ENCODE results near the gene FRMD1.

The FRMD1 gene

DNA sequence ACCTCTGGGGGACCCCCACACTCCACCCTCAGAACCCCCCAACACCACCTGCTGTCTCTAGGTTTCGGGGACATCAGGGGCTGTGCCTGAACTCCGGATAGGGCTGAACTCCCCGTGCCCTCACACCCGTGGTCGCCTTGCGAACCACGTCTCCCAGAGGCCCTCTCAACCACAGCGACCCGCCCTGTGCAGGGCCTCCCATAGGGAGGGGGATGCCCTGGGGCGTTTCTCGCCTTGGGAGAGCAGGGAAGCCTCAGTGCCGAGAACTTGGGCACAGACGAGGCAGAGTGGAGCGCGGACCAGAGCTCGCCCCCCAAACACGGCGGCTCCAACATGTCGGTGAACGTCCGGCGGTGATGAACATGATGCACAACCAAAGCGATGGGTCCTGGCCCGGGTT lies 6.8 kb downstream of the FRMD1 start:
- no peak overlapping the region for H3K27ac ChIP-seq
- TF ChIP-seq, protein P1, sequence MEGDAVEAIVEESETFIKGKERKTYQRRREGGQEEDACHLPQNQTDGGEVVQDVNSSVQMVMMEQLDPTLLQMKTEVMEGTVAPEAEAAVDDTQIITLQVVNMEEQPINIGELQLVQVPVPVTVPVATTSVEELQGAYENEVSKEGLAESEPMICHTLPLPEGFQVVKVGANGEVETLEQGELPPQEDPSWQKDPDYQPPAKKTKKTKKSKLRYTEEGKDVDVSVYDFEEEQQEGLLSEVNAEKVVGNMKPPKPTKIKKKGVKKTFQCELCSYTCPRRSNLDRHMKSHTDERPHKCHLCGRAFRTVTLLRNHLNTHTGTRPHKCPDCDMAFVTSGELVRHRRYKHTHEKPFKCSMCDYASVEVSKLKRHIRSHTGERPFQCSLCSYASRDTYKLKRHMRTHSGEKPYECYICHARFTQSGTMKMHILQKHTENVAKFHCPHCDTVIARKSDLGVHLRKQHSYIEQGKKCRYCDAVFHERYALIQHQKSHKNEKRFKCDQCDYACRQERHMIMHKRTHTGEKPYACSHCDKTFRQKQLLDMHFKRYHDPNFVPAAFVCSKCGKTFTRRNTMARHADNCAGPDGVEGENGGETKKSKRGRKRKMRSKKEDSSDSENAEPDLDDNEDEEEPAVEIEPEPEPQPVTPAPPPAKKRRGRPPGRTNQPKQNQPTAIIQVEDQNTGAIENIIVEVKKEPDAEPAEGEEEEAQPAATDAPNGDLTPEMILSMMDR (conservative IDR thresholded peaks at IDR 0.05) = no peak

DNA sequence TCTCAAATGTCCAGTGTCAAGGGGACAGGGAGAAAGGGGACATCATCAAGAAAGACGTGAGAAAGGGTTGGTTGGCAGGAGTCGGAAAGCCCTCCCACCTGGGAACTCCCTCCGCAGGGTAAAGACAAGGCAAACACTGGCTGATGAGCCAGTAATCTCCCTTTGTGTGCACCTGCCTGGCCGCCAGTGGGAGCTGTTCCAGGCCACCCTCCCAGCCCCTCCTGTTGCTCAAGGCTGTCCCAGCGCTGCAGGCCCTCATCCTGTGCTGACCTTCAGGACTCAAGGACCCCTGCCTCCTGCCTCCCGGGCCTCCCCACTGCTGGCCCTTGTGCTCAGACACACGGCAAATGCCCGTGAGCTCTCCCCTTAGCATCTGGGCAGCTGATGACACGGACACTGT lies 7.4 kb downstream of the FRMD1 start:
- TF ChIP-seq, protein P1 (conservative IDR thresholded peaks at IDR 0.05) = no peak

DNA sequence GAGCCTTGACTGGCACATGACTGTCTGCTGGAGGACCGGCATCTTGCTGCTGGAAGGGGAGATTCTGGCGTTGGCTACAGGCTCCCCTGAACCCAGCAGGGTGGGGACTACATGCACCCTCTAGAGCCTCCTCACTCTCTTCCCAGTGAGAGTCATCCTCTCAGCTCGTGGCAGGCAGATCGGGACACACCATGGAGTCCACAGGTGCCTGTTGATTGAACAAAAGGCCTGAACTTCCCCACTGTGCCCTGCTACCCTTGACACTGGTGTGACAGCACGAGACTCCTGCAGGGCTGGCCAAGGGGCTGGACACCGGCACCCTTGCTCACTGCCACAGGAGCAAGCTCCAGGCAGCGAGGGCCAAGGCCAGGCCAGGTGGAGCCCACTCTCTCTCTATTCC lies 8.2 kb downstream of the FRMD1 start:
- TF ChIP-seq, protein P1 (conservative IDR thresholded peaks at IDR 0.05) = no peak
- H3K27ac ChIP-seq = no peak overlapping the region

More for the DNA sequence above, 7.4 kb downstream of the FRMD1 start:
- no peak overlapping the region for H3K27ac ChIP-seq

DNA sequence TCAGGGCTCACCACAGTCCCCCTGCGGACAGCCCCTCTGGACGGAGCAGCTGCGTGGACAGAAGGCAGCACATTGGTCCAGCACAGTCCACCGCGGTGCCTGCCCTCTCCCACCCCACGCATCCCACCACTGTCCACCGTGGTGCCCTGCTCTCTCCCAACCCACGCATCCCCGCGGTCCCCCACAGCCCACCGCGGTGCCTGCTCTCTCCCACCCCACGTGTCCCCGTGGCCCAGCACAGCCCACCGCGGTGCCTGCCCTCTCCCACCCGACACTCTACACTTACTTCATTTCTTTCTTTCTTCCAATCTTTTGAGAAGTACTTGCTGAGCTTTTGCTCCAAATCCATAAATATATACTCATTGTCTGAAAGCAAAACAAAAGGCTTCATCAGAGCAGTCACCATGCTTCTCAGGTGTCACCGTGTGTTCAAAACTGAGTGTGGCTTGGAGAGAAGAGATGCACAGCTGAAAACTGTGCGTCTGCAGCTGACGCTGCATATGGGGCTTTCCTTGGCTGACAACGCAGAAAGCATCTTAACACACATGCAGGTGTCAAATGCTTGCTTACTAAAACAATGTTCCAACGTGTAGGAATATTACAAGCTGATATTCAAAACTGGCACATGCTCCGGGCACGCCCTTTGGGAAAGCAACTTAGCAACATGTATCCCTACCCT lies 11.8 kb downstream of the FRMD1 start:
- TF ChIP-seq, protein P1 (conservative IDR thresholded peaks at IDR 0.05) = no peak
- H3K27ac ChIP-seq = no peak overlapping the region

DNA sequence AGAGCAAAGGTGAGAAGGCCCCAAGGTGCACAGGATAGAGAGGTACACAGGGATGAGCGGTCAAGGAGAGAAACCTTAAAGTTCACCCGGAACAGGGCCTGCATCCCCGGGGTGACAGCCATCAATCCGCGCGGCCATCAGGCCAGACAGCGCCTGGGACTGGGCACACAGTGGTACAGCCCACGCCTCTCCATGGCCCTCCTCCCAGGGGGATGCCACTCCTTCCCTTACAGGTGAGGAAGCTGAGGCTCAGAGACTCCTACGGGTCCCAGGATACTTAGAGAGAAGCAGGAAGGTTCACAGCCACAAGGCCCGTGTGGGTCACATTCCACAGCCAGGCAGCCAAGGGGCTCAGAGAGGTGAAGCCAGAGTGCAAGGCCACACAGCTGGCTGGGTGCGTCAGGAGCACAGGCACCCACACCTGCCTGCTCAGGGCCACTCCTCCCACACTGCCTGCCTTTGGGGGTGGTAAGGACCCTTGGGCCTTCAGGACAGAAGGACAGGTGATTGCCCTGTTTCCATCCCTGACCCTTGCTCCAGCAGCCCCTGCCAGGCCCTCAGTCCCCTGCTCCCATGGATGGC lies 14.7 kb downstream of the FRMD1 start:
- TF ChIP-seq, protein P1 (conservative IDR thresholded peaks at IDR 0.05) = no peak
- no peak overlapping the region for H3K27ac ChIP-seq

DNA sequence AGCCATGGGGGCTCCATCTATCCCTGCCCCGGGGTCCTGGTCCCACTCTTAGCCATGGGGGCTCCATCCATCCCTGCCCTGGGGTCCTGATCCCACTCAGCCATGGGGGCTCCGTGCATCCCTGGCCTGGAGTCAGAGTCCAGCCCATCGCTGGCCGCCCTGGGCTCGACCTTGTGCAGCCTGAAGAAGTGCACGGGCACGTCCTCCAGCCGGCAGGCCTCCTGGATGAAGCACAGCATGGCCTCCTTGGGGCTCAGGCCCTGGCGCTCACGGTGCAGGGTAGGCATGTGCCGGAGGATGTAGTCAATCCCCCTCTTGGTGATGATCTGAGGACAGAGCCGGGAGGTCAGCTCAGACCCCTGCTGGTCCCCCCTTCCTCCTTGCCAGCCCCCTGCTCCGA lies 15.6 kb downstream of the FRMD1 start:
- H3K27ac ChIP-seq = no peak overlapping the region

More for the DNA sequence above, 15.6 kb downstream of the FRMD1 start:
- TF ChIP-seq, protein P1 (conservative IDR thresholded peaks at IDR 0.05) = no peak

Data from VCaP (cell line).